Testis (tissue), 3 donors: Measurements from ENCODE around the gene MEGF10. TPM values are rescaled to one million over a fixed set of nuclear protein-coding genes. Genes with fewer than 3 reads are reported as not detected.

ENCODE experiments used
- DNase-seq: peaks from one replicate; pipeline ENCODE4 v3.0.0-alpha.2; 2019
- H3K27ac ChIP-seq, 2 donors: fragments of 200-600 bp; sonication (generic); one replicate each; pipeline ENCODE4 v1.5.1; 2019
- H3K27me3 ChIP-seq: fragments of 200-600 bp; sonication (generic); one replicate; pipeline ENCODE4 v1.5.1; 2019
- H3K36me3 ChIP-seq: fragments of 200-600 bp; sonication (generic); one replicate; pipeline ENCODE4 v1.5.1; 2017; ENCODE audit warnings: low read depth; ENCODE audit errors: missing control alignments
- H3K4me1 ChIP-seq: fragments of 200-600 bp; sonication (generic); one replicate; pipeline ENCODE4 v1.5.1; 2019
- H3K4me3 ChIP-seq, 2 donors: fragments of 200-600 bp; sonication (generic); one replicate each; pipeline ENCODE4 v1.5.1; 2017 to 2019
- H3K9me3 ChIP-seq: fragments of 200-600 bp; sonication (generic); one replicate; pipeline ENCODE4 v1.5.1; 2017
- POLR2A ChIP-seq: fragments of 450-650 bp; IDR thresholded peaks from one replicate; pipeline ENCODE4 v1.6.1; 2017; ENCODE audit warnings: antibody characterized with exemption, mild to moderate bottlenecking, moderate library complexity
- WGBS, 2 donors: methylation state at CpG; one replicate each; pipeline ENCODE4 v1.1.5; 2018; 5-methylcytosine and 5-hydroxymethylcytosine counted together
- intact Hi-C: fragments of 100-400 bp; cut with DNase I; formaldehyde crosslinking; loops from one replicate; pipeline ENCODE4 v1.15.1; 2023; ENCODE audit warnings: low total_unique reads
- polyA plus RNA-seq: library from polyadenylated mRNA; stranded (reverse); fragments of 350-450 nt; fragmentation: Illumina TruSeq; extraction: RNeasy Lipid Tissue Mini Kit (QIAGEN cat#74804); gene quantifications from one replicate; pipeline ENCODE4 v1.2.3, GENCODE V29; 2014; ENCODE audit warnings: low read depth, low replicate concordance; ENCODE audit not compliant: insufficient read depth
- small RNA-seq, 2 donors: library from RNA; depleted of rRNA; stranded (forward); fragments of <200 nt; gene quantifications; one replicate each; pipeline ENCODE3, GENCODE V24; 2016
- total RNA-seq, 2 donors: library from RNA; depleted of rRNA; stranded (reverse); fragments of >200 nt; gene quantifications; one replicate each; pipeline ENCODE4 v1.2.3, GENCODE V29; 2016
- TF ChIP-seq, protein P1 (sequence below), 3 experiments: fragments of 450-650 bp in 2 of 3; fragments of 200-600 bp in 1 of 3; sonication (generic) in 1 of 3; IDR thresholded peaks; one replicate each; pipeline ENCODE4 v1.5.1; 2016 to 2019; ENCODE audit warnings: antibody characterized with exemption in 3 of 3, mild to moderate bottlenecking in 2 of 3, moderate library complexity in 1 of 3

Gene MEGF10
- total and polyA plus RNA-seq, 3 donors from 2014 or later = 2.4 to 5.1 (median 4.6) TPM

DNA sequence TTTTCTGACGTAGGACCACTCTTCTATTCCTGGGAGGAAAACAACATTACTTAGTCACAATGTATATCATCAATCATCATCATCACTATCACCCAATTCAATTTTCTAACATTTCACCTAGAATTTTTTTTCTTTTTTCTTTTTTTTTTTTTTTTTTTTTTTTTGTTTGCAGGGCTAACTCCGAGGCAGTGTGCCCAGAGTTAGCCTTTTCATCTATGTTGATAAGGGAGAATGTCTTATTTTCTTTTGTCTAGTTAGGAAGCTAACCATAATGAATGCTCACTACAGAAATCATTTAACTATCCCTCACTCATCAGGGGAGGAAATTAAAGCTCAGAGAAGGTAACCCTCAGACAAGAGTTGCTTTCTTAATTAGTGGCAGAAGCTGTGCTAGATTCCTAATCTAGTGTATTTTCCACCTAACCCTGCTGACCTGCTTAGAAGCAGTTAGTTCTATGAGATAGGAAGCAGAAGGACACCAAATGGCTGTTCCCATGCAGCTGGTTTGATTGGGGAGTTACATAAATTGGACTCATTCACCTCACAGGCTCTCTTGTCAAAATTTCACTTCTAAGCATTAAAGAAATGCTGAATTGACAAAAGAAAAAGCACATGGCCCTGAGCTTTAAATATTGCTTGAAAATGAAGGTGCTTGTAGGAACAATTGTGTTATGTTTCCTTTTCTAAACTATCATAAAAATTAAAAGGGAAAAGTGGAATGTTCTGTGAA, 218.2 kb downstream of the MEGF10 start:
- Histone ChIP-seq H3K4me3 (no peak overlapping the region), H3K4me1 (no peaks in the 10 kb centered on the region), H3K36me3 (no peaks in the 10 kb centered on the region), H3K9me3 (no peaks in the 10 kb centered on the region), H3K27me3 (no peaks in the 10 kb centered on the region), H3K27ac (no peak overlapping the region)
- DNase-seq = no peak
- TF ChIP-seq, protein P1, sequence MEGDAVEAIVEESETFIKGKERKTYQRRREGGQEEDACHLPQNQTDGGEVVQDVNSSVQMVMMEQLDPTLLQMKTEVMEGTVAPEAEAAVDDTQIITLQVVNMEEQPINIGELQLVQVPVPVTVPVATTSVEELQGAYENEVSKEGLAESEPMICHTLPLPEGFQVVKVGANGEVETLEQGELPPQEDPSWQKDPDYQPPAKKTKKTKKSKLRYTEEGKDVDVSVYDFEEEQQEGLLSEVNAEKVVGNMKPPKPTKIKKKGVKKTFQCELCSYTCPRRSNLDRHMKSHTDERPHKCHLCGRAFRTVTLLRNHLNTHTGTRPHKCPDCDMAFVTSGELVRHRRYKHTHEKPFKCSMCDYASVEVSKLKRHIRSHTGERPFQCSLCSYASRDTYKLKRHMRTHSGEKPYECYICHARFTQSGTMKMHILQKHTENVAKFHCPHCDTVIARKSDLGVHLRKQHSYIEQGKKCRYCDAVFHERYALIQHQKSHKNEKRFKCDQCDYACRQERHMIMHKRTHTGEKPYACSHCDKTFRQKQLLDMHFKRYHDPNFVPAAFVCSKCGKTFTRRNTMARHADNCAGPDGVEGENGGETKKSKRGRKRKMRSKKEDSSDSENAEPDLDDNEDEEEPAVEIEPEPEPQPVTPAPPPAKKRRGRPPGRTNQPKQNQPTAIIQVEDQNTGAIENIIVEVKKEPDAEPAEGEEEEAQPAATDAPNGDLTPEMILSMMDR (IDR thresholded peaks at IDR 0.05) = no peak
- TF ChIP-seq POLR2A = no peak
- intact Hi-C loops = no loop called here
- WGBS, 2 donors = 45 to 65% methylated on average over 2 of the region's 2 CpGs

Small RNAs within 50 kb of the gene (small RNA-seq; reads per million reads assigned to genes)
- 0 reads per million in 2 donors for gene AC010424.1

Other genes with a start within 250 kb of the MEGF10 start
- 10 to 100 TPM; 17.8 to 27.4 TPM for gene C5orf63, start 217.3 kb upstream of the MEGF10 start, total RNA-seq
- 18.9 TPM for gene C5orf63, start 217.3 kb upstream of the MEGF10 start, polyA plus RNA-seq
- gene PRRC1, start 226.8 kb downstream of the MEGF10 start, total RNA-seq = 10 to 100 TPM; 45.6 to 53.6 TPM
- 32.2 TPM for gene PRRC1, start 226.8 kb downstream of the MEGF10 start, polyA plus RNA-seq